HEK293 (cell line): ENCODE data around the gene TMEM119.

Experiments used
- KLF17 ChIP-seq: fragments of 450-650 bp; formaldehyde crosslinking; IDR thresholded peaks from 2 replicates; pipeline ENCODE4 v1.5.1; 2016; ENCODE audit warnings: missing biosample characterization, missing genetic modification characterization
- TF ChIP-seq, protein P1 (sequence below): fragments of 450-650 bp; formaldehyde crosslinking; IDR thresholded peaks from 2 replicates; pipeline ENCODE4 v1.5.1; 2016; ENCODE audit warnings: missing biosample characterization, missing genetic modification characterization

- TF ChIP-seq KLF17 (tag by site-specific recombination), result no peak
- TF ChIP-seq, protein P1, sequence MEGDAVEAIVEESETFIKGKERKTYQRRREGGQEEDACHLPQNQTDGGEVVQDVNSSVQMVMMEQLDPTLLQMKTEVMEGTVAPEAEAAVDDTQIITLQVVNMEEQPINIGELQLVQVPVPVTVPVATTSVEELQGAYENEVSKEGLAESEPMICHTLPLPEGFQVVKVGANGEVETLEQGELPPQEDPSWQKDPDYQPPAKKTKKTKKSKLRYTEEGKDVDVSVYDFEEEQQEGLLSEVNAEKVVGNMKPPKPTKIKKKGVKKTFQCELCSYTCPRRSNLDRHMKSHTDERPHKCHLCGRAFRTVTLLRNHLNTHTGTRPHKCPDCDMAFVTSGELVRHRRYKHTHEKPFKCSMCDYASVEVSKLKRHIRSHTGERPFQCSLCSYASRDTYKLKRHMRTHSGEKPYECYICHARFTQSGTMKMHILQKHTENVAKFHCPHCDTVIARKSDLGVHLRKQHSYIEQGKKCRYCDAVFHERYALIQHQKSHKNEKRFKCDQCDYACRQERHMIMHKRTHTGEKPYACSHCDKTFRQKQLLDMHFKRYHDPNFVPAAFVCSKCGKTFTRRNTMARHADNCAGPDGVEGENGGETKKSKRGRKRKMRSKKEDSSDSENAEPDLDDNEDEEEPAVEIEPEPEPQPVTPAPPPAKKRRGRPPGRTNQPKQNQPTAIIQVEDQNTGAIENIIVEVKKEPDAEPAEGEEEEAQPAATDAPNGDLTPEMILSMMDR (tag by site-specific recombination), result no peak
Observed at GRCh38 chr12:108620236-108620879, 22.5 kb upstream of the TMEM119 start.
